GM12864 (cell line): ENCODE measurements around the gene NPLOC4.

ENCODE experiments used
- DNase-seq: peaks from one replicate; pipeline ENCODE4 v3.0.0-alpha.2; 2011; ENCODE audit warnings: low read depth
- H3K4me3 ChIP-seq: 2 replicates; pipeline ENCODE4 v1.5.1; 2011; ENCODE audit warnings: mild to moderate bottlenecking, low read depth, low read length, control low read depth
- CTCF ChIP-seq: IDR thresholded peaks from 2 replicates; pipeline ENCODE4 v1.5.1; 2011; ENCODE audit warnings: low read depth, mild to moderate bottlenecking, moderate library complexity, low read length, control low read depth, inconsistent platforms; ENCODE audit errors: missing control alignments

The NPLOC4 gene

DNA sequence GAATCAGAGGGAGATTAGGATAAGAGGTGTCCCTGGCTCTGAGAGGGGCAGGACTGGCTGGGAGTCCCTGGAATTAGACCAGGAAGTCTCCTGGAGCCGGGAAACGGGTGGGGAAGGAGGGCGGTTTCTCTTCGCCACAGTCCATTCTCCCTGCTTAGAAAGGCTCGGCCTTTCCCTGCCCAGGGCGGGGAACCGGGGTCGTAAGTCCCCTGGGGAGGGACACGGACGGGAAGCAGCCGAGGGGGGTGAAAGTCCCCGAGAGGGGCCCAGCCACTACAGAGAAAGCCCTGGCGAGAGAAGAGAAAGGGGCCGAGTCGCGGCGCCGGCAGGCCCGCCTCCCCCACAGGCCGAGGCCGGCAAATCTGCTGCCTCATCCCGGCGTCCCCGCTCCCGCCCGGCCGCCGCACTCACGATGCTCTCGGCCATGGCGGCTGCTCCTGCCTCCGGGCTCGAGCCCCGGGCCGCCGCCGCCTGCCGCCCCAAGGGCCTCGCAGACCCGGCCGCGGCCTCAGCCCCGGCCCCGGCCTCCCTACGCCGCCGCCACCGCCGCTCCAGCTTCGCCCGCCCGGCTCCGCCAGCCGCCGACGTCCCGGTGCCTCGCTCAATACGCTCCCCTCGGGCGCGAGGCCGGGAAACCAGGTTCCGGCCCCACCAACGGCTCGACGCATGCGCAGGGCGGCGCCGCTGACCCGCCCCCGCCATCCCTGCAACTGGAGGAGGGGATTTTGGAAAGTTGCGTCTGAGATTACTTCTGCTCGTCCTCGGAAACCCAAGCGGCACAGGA lies at the start of gene NPLOC4, which contains the start of gene TSPAN10:
Gene NPLOC4 (minus strand): TSS at position 608 of the 784 bp plus-strand sequence. CDS start 182 bp downstream, at position 426.
Gene TSPAN10 (plus strand): TSS at position 692 of the 784 bp plus-strand sequence. CDS start 5,217 bp downstream, outside the sequence.
- peak; percentile 37 for DNase-seq
- no peak for TF ChIP-seq CTCF
- H3K4me3 ChIP-seq: peak within 1 kb of the TSS; percentile 89

- no peak for TF ChIP-seq CTCF
- DNase-seq: no peak
- H3K4me3 ChIP-seq: no peak overlapping the region
These were observed 49.7 kb upstream of the NPLOC4 start for GRCh38 chr17:81686614-81687013.

DNA sequence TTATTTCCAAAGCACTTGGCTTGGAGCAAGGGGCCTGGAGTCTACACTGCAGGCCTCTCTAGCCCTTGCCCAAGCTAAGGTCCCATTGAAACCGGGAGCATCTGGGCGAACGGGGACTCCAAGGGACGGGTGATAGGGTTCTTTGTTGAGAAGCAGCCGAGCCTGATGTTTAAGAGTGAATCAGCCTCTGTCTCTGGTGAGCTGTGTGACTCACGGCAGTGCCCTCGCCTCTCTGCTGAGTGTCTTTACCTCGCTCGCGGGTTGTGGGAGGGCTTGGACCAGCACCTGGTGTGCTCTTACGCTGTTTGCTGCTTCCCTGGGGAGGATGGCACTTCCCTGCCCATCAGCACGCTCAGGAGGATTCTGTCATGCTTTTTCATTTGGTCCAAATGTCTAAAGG lies 48.2 kb upstream of the NPLOC4 start:
- H3K4me3 ChIP-seq: peak overlapping the region; percentile 66
- no peak for TF ChIP-seq CTCF
- no peak for DNase-seq

- DNase-seq: no peak
These were observed 47.6 kb upstream of the NPLOC4 start for GRCh38 chr17:81684442-81684911.

DNA sequence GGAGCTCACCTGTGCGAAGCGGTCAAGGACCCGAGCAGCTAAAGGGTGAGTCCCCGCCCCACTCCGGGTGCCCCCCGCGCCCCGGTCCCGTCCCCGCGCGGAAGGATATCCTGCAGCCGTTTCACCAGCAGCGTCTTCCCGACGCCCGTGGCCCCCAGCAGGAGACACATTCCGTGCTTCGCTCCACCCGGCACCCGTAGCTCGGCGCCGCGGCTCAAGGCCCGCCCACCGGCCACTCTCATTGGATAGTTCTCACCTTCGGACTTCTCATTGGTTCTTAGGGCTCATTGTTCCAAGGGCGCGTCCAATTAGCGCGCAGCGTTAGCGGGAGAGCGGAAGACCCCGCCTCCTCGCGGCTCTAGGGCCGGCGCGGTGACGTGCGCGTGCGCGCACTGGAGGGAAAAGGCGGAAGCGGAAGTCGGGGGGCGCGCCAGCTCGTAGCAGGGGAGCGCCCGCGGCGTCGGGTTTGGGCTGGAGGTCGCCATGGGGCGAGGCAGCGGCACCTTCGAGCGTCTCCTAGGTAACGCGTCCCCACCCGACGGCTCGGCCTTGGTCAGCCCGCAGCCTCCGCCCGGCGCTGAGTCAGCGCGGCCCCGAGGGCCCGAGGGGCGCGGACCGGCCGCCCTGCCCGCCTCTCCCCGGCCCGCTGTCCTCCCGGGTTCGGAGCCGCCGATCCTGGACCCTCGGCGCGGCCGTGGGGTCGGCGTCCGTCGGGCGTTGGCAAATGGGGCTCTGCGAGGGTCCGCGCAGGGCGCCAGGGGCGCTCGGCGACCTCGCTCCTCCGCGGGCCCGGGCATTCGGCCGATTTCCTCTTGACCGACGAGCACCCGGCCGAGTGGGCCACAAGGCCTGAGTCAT lies 46.9 kb upstream of the NPLOC4 start, which contains the start of the genes ARL16 and HGS:
Gene ARL16 (minus strand): TSS at position 214 of the 858 bp plus-strand sequence. CDS start 44 bp downstream, at position 170.
Gene HGS (plus strand): TSS at position 428 of the 858 bp plus-strand sequence. CDS start 56 bp downstream, at position 484.
- H3K4me3 ChIP-seq: peak within 1 kb of the TSS; percentile 66
- no peak for TF ChIP-seq CTCF
- peak; percentile 93 for DNase-seq

More at GRCh38 chr17:81684442-81684911, 47.6 kb upstream of the NPLOC4 start:
- TF ChIP-seq CTCF: no peak
- peak overlapping the region; percentile 66 for H3K4me3 ChIP-seq

DNA sequence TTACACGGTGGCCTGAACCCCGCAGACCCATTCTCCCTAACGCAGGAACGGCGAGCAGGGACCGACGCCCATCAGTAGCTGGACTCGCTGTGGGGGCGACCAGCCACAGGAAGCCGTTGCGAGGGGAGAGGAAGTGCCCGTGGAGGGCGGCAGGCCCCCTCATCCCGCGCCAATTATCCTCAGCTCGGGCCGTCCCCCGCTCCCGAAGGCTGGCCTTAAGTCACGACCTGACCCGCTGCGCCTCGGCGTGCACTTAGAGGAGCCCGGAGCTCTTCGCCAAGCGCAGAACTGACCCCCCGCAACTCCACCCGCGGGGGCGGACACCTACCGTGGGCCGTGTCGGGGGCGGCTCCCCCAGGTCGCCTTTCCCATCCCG lies 46.3 kb upstream of the NPLOC4 start:
- peak overlapping the region; percentile 66 for H3K4me3 ChIP-seq
- TF ChIP-seq CTCF: no peak
- no peak for DNase-seq
